HG02970 (cell line): Measurements from ENCODE around the gene GLYR1.

ENCODE experiments used
- ATAC-seq: cut with Tn5 transposase; IDR thresholded peaks from one replicate; pipeline ENCODE4 v1.9.1; 2021; ENCODE audit warnings: mild to moderate bottlenecking, moderate library complexity, moderate number of reproducible peaks; ENCODE audit not compliant: unreplicated experiment, low FRiP score

Gene GLYR1

GRCh38 chr16:4880006-4880580 is 33.0 kb upstream of the GLYR1 start:
- ATAC-seq = no peak

- no peak for ATAC-seq
These were observed 32.0 kb upstream of the GLYR1 start for GRCh38 chr16:4879049-4879448.

GRCh38 chr16:4877380-4877685 is 30.2 kb upstream of the GLYR1 start:
- ATAC-seq = no peak

- no peak for ATAC-seq
These were observed 29.7 kb upstream of the GLYR1 start for GRCh38 chr16:4876646-4877379.

- no peak for ATAC-seq
These were observed 27.6 kb upstream of the GLYR1 start for GRCh38 chr16:4874666-4875065.

GRCh38 chr16:4873091-4873490 is 26.0 kb upstream of the GLYR1 start:
- ATAC-seq = no peak

GRCh38 chr16:4871071-4871470 is 24.0 kb upstream of the GLYR1 start:
- no peak for ATAC-seq

- no peak for ATAC-seq
These were observed 23.1 kb upstream of the GLYR1 start for GRCh38 chr16:4870138-4870671.

GRCh38 chr16:4869147-4869805 is 22.2 kb upstream of the GLYR1 start:
- ATAC-seq = no peak

GRCh38 chr16:4868535-4868934 is 21.4 kb upstream of the GLYR1 start:
- ATAC-seq = no peak

- ATAC-seq = no peak
These were observed 20.9 kb upstream of the GLYR1 start for GRCh38 chr16:4868026-4868425.

- ATAC-seq = no peak
These were observed 19.5 kb upstream of the GLYR1 start for GRCh38 chr16:4866586-4866985.

GRCh38 chr16:4865231-4865860 is 18.3 kb upstream of the GLYR1 start:
- ATAC-seq = no peak

- ATAC-seq = no peak
These were observed 17.6 kb upstream of the GLYR1 start for GRCh38 chr16:4864728-4865127.

GRCh38 chr16:4862639-4863038 is 15.6 kb upstream of the GLYR1 start:
- ATAC-seq = no peak

- no peak for ATAC-seq
These were observed 13.7 kb upstream of the GLYR1 start for GRCh38 chr16:4860727-4861342.

- ATAC-seq = no peak
These were observed 12.8 kb upstream of the GLYR1 start for GRCh38 chr16:4859900-4860255.

- ATAC-seq = no peak
These were observed 12.3 kb upstream of the GLYR1 start for GRCh38 chr16:4859190-4859899.

- no peak for ATAC-seq
These were observed 8.7 kb upstream of the GLYR1 start for GRCh38 chr16:4855804-4856203.

GRCh38 chr16:4855371-4855770 is 8.3 kb upstream of the GLYR1 start:
- no peak for ATAC-seq
